ENCODE data around the gene GMEB2.

Gene GMEB2

GRCh38 chr20:63587256-63587655 is 39.6 kb downstream of the GMEB2 start:
- no peak overlapping the region for H3K27ac ChIP-seq (ENCODE audit: low read length)
- TF ChIP-seq EZH2phosphoT487 (IDR thresholded peaks at IDR 0.05; ENCODE audit: low read length) (no peak), CTCF (IDR thresholded peaks at IDR 0.05; ENCODE audit: low read length) (no peak), EZH2 (optimal IDR thresholded peaks at IDR 0.05; ENCODE audit: low read depth, low read length) (no peak)
- no peak overlapping the region for H3K4me2 ChIP-seq (ENCODE audit: low read depth, low read length)
- no peaks in the 10 kb centered on the region for H3K79me2 ChIP-seq (ENCODE audit: low read length)
- no peak overlapping the region for H3K9ac ChIP-seq (ENCODE audit: low read length)
- no peaks in the 10 kb centered on the region for H3F3A ChIP-seq (ENCODE audit: insufficient read depth, low read length)
- H2AFZ ChIP-seq (ENCODE audit: low read length): no peak overlapping the region
- H3K36me3 ChIP-seq (replicated peaks; ENCODE audit: insufficient read depth, low read length): no peaks in the 10 kb centered on the region
- H3K9me3 ChIP-seq (replicated peaks; ENCODE audit: insufficient read depth, low read length): no peaks in the 10 kb centered on the region
- no peak overlapping the region for H3K4me3 ChIP-seq (ENCODE audit: low read length)
- no peak for DNase-seq
- H3K9me2 ChIP-seq (replicated peaks; ENCODE audit: insufficient read depth, low read length): no peaks in the 10 kb centered on the region
- no peaks in the 10 kb centered on the region for H3K4me1 ChIP-seq (ENCODE audit: low read length)
- H4K20me1 ChIP-seq (ENCODE audit: insufficient read depth, low read length): no peaks in the 10 kb centered on the region
- peaks cover 17% of the 10 kb centered on the region for H3K27me3 ChIP-seq (replicated peaks; ENCODE audit: insufficient read depth, low read length)

- H3K9me3 ChIP-seq (replicated peaks; ENCODE audit: insufficient read depth, low read length): no peaks in the 10 kb centered on the region
- no peak overlapping the region for H2AFZ ChIP-seq (ENCODE audit: low read length)
- H3F3A ChIP-seq (ENCODE audit: insufficient read depth, low read length): no peaks in the 10 kb centered on the region
- no peak overlapping the region for H3K27ac ChIP-seq (ENCODE audit: low read length)
- H3K4me1 ChIP-seq (ENCODE audit: low read length): no peaks in the 10 kb centered on the region
- peaks cover 21% of the 10 kb centered on the region for H3K27me3 ChIP-seq (replicated peaks; ENCODE audit: insufficient read depth, low read length)
- no peak overlapping the region for H3K4me3 ChIP-seq (ENCODE audit: low read length)
- no peaks in the 10 kb centered on the region for H4K20me1 ChIP-seq (ENCODE audit: insufficient read depth, low read length)
- no peak for TF ChIP-seq CTCF (IDR thresholded peaks at IDR 0.05; ENCODE audit: low read length)
- no peak for TF ChIP-seq EZH2 (optimal IDR thresholded peaks at IDR 0.05; ENCODE audit: low read depth, low read length)
- no peak for TF ChIP-seq EZH2phosphoT487 (IDR thresholded peaks at IDR 0.05; ENCODE audit: low read length)
- H3K79me2 ChIP-seq (ENCODE audit: low read length): no peaks in the 10 kb centered on the region
- H3K9ac ChIP-seq (ENCODE audit: low read length): no peak overlapping the region
- no peak overlapping the region for H3K4me2 ChIP-seq (ENCODE audit: low read depth, low read length)
- DNase-seq: no peak
- no peaks in the 10 kb centered on the region for H3K9me2 ChIP-seq (replicated peaks; ENCODE audit: insufficient read depth, low read length)
- H3K36me3 ChIP-seq (replicated peaks; ENCODE audit: insufficient read depth, low read length): no peaks in the 10 kb centered on the region
Observed at GRCh38 chr20:63586797-63587196, 40.1 kb downstream of the GMEB2 start.

GRCh38 chr20:63585616-63586565 is 41.0 kb downstream of the GMEB2 start:
- H3K27me3 ChIP-seq (replicated peaks; ENCODE audit: insufficient read depth, low read length): peaks cover 29% of the 10 kb centered on the region
- no peaks in the 10 kb centered on the region for H3F3A ChIP-seq (ENCODE audit: insufficient read depth, low read length)
- no peaks in the 10 kb centered on the region for H3K79me2 ChIP-seq (ENCODE audit: low read length)
- H3K27ac ChIP-seq (ENCODE audit: low read length): no peak overlapping the region
- H3K4me3 ChIP-seq (ENCODE audit: low read length): no peak overlapping the region
- H3K36me3 ChIP-seq (replicated peaks; ENCODE audit: insufficient read depth, low read length): no peaks in the 10 kb centered on the region
- H3K9ac ChIP-seq (ENCODE audit: low read length): no peak overlapping the region
- no peaks in the 10 kb centered on the region for H3K9me2 ChIP-seq (replicated peaks; ENCODE audit: insufficient read depth, low read length)
- DNase-seq: no peak
- no peaks in the 10 kb centered on the region for H3K4me1 ChIP-seq (ENCODE audit: low read length)
- no peaks in the 10 kb centered on the region for H3K9me3 ChIP-seq (replicated peaks; ENCODE audit: insufficient read depth, low read length)
- H2AFZ ChIP-seq (ENCODE audit: low read length): no peak overlapping the region
- no peak for TF ChIP-seq EZH2phosphoT487 (IDR thresholded peaks at IDR 0.05; ENCODE audit: low read length)
- TF ChIP-seq CTCF (IDR thresholded peaks at IDR 0.05; ENCODE audit: low read length): no peak
- TF ChIP-seq EZH2 (optimal IDR thresholded peaks at IDR 0.05; ENCODE audit: low read depth, low read length): no peak
- H3K4me2 ChIP-seq (ENCODE audit: low read depth, low read length): no peak overlapping the region
- H4K20me1 ChIP-seq (ENCODE audit: insufficient read depth, low read length): no peaks in the 10 kb centered on the region
